Nucleus accumbens (tissue), 56 donors: Measurements from ENCODE around the gene PPP1R14D.

Experiments used
- DNase-seq, 56 donors: peaks; one replicate each; lab custom pipeline; 2025; lab: John Stamatoyannopoulos, UW

Gene PPP1R14D

GRCh38 chr15:40787991-40788390, 40.5 kb downstream of the PPP1R14D start:
- no peak for DNase-seq

GRCh38 chr15:40787344-40787841, 41.1 kb downstream of the PPP1R14D start:
- DNase-seq: no peak

GRCh38 chr15:40785814-40786213, 42.7 kb downstream of the PPP1R14D start:
- DNase-seq: no peak

GRCh38 chr15:40785164-40785563, 43.3 kb downstream of the PPP1R14D start:
- DNase-seq: no peak

- peak in 15 of 56 donors; percentile 5 to 50 (median 12) for DNase-seq
Measured at GRCh38 chr15:40782609-40783227, 45.8 kb downstream of the PPP1R14D start.

- DNase-seq: no peak
Measured at GRCh38 chr15:40776537-40777141, 51.9 kb downstream of the PPP1R14D start.

- DNase-seq: no peak
Measured at GRCh38 chr15:40775740-40776536, 52.6 kb downstream of the PPP1R14D start.

- peak in 9 of 56 donors; percentile 5 to 41 (median 20) for DNase-seq
Measured at GRCh38 chr15:40775007-40775406, 53.5 kb downstream of the PPP1R14D start.

- DNase-seq: no peak
Measured at GRCh38 chr15:40773902-40774301, 54.6 kb downstream of the PPP1R14D start.

GRCh38 chr15:40773496-40773895, 55.0 kb downstream of the PPP1R14D start:
- no peak for DNase-seq

GRCh38 chr15:40772014-40772413, 56.5 kb downstream of the PPP1R14D start:
- DNase-seq: peak in 7 of 56 donors; percentile 3 to 54 (median 18)

- DNase-seq: no peak
Measured at GRCh38 chr15:40771242-40771641, 57.3 kb downstream of the PPP1R14D start.

- DNase-seq: peak in 2 of 56 donors; percentile 22 to 29
Measured at GRCh38 chr15:40770147-40770721, 58.3 kb downstream of the PPP1R14D start.

- peak in 37 of 56 donors; percentile 16 to 82 (median 55) for DNase-seq
Measured at GRCh38 chr15:40769274-40770146, 59.0 kb downstream of the PPP1R14D start, which contains the start of gene C15orf62. Gene C15orf62 (plus strand): TSS chr15:40769980. CDS start chr15:40770496, 516 bp downstream.

- no peak for DNase-seq
Measured at GRCh38 chr15:40768521-40769273, 59.8 kb downstream of the PPP1R14D start.

GRCh38 chr15:40767838-40768500, 60.5 kb downstream of the PPP1R14D start:
- DNase-seq: no peak

GRCh38 chr15:40766906-40767837, 61.3 kb downstream of the PPP1R14D start:
- DNase-seq: no peak
